Measurements from ENCODE around the gene CNTN1.

CNTN1 gene

DNA sequence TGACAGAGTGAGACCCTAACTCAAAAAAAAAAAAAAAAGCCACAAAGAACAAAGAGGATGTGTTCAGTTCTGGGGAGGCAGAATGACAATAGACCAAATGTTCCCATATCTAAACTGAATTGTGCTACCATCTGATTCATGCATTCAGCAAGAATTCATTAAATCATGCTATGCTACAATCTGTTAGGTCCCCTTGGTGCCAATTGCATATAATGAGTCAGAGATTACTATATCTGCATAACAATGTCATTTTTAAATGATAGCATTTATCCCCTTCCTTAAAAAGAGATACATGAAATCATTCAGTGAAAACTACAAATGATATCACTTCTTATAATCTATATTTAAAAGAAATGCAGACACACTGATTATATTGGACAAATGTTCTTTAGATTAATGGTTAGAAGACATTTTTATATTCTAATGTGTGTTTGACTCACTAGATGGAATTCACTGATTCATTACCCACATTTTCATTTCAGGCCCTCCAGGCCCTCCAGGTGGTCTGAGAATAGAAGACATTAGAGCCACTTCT, 288.3 kb downstream of the CNTN1 start:
- DNase-seq: no peak

DNA sequence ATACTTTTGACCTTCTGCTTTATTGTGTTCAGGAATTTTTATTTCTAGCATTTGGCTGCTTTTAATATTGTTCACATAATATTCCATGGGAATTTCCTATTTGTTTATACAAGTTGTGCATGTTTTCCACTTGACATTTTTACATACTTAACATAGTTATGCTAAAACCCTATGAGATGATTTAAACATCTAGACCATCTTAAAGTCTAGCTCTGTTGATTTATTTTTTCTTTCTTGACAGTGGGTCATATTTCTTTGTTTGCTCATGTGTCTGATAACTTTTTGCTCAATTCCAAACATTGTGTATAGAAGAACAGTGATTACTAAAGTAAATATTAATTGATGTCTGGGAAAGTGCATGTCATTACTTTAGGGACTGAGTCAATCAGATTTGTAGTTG, 293.8 kb downstream of the CNTN1 start:
- DNase-seq: no peak

DNA sequence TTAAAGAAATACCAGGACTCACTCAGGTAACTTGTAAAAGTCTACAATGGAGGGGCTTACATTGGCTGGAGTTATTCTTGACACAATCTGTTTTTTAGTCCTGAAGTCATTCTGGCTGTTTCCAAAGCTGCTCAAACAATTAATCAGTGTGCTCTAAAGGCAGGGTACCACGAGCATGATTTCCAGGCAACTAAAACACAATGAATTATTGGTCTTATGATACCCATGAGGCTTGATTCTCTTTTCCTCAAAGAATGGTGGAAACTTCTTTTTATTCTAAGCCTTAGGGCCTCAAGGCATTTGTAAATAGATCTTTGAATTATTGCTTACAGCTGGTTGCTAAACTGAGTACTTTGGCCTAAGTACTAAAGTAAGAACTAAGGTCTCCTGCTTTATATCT, 296.1 kb downstream of the CNTN1 start:
- DNase-seq: no peak

DNA sequence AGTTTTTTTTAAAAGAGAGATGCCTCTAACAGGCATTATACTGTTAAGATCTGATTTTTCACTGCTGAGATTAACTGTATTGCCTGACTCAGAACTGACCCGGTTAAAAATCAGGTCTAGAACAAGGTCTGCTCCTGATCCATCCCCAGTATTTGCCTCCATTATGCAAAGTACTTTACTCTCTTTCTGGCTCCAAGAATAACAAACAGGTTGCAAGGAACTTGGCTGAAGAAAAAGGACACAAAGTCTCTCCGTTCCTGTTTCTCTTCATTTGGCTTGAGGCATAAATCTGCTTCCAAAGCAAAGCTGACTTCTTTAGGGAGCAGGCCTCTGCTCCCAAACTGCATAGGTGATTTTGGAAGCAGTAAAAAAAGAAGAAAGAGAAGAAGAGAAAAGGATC, 296.6 kb downstream of the CNTN1 start:
- DNase-seq: no peak

DNA sequence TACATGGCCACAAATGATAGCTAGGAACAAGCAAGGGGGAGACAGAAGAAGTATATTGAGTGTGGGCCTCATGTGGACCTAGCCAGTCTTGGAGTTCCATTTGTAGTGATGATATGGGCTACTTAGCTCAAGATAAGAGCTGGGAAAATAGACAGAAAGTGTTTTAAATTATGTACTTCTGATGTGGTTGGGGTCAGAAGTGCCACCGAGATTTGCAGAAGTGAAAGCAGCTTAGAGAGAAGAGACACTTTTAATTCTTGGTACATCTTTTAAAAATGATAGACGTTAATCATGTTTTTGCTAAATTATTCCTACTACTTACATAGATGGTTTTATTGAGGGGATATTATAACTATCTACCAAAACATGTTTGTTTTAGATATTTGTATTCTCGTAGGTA, 297.5 kb downstream of the CNTN1 start:
- no peak for DNase-seq

DNA sequence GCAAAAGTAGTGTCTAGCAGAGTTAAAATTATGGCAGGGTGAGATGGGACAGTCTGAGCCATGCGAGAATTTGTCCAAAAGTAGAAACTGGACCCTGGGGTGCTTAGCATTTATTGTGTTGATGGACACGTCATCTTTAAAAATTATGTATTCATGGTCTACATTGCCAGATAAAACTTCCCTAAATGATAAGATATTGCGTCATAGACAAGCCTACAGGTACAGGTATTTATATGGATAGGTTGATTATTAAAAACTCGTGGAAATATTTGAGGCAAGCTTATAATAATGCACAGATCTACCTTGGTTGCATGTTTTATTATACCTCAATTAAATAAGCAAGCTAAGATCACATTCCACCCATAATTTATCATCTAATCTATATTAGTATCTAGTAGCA, 299.9 kb downstream of the CNTN1 start:
- no peak for DNase-seq

DNA sequence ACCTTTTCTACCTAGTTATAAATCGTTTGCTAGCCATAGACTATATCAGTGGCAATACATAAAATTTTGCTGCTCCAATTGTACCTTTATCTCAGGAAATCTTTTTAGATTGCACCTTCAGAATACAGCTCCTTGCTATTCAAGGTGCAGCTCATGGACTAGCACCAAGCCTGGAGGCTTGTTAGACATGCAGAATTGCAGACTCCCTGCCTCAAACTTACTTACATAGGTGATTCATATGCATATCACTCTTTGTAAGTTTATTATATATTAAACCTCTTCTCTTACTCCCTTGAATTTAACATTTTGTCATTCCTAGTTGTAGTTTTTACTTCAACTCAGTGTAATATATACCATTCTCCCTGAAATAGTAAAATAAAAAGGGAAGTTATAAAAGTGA, 300.4 kb downstream of the CNTN1 start:
- no peak for DNase-seq

DNA sequence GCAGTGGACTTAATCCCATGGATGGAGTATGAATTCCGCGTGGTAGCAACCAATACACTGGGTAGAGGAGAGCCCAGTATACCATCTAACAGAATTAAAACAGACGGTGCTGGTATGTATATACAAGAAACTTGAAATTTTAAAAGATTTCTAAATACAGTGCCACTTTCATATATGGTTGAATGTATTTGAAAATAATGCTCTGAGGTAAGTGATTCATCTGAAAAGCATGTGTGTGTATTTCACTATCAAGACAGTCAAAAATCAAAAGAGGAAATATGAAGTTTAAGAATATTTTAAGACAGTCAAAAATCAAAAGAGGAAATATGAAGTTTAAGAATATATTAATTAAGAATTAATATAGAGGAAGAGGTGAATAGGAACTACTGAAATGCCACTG, 300.9 kb downstream of the CNTN1 start:
- DNase-seq: no peak

DNA sequence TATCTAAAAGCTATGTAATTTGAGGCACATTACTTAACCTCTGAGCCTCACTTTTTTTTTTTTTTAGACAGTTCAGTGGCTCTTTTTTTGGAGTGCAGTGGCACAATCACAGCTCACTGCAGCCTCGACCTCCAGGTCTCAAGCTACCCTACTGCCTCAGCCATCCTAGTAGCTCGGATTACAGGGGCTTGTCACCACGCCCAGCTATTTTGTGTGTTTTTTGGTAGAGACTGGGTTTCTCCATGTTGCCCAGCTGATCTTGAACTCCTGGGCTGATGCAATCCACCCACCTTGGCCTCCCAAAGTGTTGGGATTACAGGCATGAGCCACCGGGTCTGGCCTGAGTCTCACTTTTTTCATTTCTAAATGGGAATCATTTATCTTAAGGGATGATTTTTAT, 303.9 kb downstream of the CNTN1 start:
- DNase-seq: no peak

DNA sequence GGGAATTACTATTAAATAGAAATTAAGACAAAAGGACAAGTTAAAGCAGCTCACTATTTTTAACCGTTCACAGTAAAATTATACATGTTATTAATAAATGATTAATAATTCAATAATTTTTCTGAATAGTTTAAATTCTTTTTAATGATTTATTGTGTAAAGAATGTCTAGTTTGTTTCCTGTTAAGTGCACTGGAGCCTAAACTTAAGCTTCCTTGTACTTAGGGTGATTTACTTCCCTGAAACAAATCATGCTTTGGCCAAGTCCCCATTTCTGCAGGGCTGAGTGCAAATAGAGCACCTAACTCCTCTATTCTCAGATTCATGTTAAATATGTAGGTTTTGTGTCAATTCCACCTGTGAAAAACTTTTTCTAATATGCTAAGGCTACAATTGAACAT, 307.0 kb downstream of the CNTN1 start:
- DNase-seq: no peak

DNA sequence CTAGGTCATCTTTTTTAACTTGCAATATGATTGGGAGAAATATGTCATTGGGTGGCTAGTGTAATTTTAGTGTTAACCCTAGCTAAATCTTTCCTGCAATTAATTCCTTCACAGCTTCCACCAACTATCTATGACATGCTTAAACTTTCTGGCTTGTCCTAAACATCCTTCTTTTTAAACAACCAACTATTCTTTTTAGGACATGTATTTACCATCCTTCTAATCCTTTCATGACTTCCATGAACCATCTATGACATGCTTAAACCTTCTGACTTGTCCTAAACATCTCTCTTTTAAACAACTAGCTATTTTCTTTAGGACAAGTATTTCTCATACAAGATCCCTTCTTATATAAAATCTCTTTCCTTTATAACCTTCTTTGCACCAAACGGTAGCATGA, 316.2 kb downstream of the CNTN1 start:
- DNase-seq: no peak

DNA sequence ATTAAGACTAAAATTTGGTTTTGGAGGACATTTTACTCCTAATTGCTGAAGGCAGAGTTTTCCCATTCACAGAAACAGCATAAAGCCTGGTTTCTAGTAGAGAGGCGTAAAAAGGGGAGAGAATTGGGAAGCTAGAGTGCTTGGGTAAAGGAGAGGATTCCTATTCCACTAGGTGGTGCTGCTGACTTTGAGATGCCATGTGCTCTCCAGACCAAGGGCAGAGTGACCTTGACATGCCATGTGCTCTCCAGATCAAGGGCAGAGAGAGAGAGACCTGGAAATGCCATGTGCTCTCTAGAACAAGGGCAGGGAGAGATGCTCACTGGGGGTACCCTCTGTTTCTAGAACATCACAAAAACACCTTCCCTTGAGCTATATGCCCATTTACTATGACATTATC, 319.7 kb downstream of the CNTN1 start:
- DNase-seq: no peak

DNA sequence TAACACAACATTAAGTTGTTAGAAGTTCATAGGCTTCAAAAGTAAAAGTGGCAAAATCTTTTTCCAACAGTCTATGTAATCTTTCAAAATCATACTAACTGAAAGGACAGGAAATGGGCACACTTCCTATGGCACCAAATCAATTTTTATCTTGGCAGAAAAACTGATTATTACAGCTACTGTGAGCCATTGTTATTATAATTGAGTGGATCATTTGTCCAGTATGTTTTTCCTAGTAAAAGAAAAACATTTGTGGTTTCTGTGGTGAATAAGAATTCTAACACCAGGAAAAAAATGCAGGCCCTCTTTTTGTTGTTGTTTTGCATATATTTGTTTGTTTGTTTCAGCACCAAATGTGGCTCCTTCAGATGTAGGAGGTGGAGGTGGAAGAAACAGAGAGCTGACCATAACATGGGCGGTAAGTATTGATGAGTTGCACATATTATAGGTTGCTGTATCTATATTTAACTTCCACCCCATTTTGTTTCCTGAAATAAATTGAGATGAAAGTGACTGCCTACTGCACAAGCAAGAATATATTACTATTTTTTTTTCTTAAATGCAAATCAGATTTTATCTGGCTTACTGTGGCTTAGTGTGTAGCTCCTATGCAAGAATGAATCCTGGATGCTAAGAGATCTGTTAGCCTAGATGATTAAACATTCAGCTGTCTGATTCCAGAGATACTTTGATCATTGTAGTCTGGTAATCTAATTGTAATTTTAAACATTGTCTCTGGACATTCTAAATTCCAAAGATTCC, 321.8 kb downstream of the CNTN1 start:
- DNase-seq: no peak

DNA sequence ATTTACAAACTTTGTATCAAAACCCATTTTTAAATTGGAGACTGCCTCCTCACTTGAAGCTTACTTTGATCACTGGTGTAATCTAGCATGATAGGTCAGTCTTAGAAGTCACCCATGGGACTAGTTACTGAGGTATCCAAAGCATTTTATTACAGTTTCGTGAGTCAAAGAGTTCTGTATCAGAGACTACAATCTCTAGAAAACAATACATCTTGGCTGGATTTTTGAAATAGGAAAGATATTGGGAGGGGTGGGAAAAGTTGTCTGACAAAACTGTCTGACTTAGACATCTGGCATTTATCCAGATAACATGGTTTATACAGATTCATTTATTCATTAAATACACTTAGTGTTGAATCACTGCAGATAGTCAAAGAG, 322.4 kb downstream of the CNTN1 start:
- DNase-seq: no peak

DNA sequence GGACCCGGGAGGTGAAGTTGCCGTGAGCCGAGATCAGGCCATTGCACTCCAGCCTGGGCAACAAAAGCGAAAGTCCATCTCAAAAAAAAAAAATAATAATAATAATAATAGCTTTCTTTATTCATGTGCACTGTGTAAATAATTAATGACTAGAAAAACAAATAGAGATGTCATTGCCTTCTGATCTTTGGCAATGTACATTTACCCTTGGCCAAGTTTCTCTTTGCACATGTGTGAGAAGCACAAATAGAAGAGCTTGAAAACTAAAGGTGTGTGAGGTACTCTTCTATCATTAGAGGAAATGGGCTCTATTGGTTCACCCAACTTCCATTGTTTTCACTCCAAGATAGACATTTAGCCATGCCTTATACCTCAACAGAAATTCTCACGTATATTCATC, 325.8 kb downstream of the CNTN1 start:
- no peak for DNase-seq

DNA sequence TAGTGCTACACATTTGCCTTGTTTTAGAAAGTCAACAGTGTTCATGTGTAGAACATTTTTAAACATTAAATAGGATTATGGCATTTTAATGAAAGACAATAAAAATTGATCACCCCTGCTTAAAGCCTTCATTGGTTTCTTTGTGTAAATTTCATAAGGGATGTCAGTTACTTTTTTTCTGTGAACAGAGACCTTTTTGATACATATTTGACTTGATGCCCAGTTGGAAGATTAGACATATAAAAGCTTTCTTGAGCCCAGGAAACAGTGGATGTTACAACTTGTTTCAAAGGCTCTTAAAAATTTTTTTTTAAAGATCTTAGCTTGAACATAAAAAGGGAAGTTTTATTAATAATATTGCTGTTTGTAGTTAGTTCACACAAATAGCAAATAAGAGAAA, 327.2 kb downstream of the CNTN1 start:
- DNase-seq: no peak

DNA sequence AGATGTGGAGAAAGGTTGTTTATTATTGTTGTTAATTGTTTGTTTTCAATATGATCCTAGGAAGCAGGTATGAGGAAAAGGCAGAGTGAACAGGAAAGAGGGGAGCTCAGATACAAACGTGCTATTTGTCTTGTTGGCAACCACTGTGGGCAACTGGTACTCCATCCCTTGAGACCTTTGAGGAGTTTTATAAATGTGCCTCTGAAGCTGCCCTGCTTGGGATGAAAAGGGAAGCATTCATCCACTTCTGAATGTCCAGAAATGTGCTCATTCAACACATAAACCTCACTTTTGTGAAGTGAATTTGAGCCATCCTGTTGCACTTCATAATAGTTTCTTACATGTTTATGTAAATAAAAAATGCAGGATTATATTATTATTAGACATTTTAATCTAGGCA, 331.6 kb downstream of the CNTN1 start:
- DNase-seq: no peak

DNA sequence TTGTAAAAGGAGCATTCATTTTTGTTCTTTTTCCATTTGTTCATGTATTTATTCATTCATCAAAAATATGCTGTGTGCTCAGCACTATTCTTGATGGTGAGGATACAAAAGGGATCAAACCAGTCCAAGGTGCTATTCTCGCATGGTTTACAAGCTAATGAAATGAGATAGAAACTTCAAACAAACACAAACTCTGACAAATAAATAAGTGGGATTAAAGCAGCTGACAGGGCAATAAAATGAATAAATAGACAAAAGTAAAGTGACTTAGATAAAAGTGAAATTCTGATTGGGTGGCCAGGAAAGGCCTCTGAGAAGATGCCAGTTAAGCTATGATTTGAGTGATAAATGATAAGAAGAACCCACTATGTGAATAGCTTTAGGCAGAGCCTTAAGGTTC, 333.9 kb downstream of the CNTN1 start:
- no peak for DNase-seq

DNA sequence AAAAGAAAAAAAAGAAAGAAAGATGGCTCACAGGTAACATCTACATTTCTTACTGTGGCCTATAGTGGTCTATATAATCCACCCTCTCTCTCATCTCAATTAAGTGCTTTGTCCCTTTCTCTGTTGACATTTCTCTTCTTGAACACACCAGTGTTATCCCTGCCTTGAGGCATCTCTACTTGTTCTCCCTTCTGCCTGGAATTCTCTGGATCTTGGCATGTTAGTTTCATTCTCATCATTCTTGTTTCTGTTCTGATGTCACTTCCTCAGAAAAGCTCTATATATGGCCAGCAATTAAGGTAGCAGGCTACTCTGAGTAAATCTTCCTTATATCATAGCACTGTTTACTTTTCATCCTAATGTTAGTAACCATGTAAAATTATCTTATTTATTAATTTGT, 340.1 kb downstream of the CNTN1 start:
- DNase-seq: no peak

DNA sequence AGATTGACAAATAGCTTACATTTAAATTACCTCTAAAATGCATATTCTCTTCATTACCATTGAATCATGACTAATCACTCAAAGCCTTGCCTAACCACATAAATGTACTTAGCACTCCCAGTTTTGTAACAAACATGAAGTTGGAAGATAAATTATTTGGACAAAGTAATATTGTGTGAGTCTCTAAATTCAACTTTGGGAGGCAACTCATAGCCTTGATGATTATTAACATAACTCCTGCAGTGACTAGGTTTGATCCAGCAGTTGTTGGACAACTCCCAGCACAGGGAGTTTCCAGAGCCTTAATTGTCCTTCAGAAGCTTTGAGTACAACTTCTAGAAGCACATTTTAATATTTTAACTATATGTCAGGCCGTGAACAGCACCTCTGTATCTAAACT, 342.4 kb downstream of the CNTN1 start:
- no peak for DNase-seq

DNA sequence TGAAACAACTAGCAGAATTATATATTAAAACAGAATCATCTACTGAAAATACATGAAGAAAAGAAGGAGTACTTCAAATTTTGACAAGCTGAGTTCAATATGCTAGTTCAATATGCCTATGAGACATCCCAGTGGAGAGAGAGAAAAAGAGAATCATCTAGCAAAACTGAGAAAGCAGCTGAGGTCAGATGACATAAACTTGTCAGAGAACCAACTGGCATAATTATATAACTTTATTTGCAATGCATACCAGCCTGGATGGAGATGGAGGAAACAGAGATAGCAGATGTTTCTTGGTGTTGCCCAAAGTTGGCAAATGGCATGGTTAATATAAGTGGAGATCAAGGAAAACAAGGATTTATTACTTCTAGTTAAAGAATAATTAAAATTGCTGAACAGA, 347.2 kb downstream of the CNTN1 start:
- DNase-seq: no peak

DNA sequence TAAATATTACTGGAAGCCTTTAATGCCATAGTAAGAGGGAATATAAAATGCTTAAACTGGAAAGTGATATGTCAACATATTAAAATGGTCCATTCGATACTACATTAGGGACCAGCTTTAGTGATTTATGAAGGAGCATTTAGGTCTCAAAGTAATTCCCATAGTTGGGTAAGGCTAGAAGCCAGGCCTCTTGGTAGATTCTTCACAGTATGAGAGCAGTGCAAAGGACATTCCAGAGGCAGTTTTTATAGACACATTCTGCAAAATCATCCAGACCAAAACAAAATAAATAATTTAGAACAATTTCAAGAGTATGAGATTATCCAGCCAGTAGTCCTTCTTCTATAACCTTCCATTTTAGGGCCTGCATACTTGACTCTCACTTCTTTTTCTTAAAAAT, 353.3 kb downstream of the CNTN1 start:
- no peak for DNase-seq

DNA sequence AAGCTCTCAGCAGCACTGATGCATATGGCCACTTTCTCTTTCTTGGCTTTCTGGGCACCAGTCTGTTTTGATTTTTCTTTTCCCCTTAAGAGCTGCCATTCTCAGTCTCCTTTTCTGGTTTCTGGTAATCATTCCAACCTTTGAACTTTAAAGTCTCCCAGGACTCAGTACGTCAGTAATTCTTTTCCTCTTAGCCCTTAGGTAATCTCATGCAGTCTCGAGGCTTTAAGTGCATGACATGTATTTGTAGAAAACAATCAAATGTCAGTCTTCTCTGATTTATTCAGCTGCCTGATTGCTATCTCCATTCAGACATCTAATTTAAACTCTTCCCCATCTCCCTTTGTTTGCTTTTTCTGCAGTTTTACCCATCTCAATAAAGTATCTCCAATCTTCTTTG, 356.8 kb downstream of the CNTN1 start:
- DNase-seq: no peak

DNA sequence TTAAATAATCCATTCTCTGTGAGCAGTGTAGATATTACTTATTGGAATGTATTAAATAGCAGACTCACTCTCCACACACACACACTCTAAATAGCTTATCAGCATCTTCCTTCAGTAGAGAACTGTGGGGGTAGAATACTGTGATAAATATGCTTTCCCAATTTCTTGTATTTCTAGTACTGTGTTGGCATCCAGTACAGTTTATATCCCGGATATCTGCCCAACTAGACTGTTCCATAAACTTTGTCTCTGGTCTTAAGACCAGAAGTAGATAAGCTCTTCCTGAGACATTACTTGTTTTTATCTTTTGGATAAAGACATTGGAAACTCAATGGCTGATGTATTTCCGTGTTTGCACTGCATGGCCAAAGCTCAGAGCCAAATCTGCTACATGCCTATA, 359.7 kb downstream of the CNTN1 start:
- no peak for DNase-seq

DNA sequence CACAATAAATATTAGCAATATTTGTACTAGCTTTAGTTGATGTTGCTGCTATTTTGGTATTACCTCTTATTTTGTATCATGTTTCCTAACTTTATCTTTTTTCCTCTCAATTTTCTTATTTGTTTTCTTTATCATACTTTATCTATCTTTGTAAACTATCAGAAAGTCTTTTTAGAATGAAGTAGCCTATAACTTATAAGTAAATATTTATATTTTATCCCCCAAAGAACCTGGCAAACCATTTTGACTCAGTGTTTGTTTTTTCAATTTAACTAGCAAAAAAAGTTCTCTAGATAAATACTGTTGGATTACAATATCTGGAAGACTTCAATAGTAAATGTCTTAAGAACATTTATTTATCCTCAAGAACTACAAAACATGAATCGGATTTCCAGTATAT, 360.2 kb downstream of the CNTN1 start:
- DNase-seq: no peak
